AG04450 (cell line): ENCODE data around the gene PBXIP1. TPM values are rescaled to one million over a fixed set of nuclear protein-coding genes. Genes with fewer than 3 reads are reported as not detected.

ENCODE experiments used
- CTCF ChIA-PET: fragments of 300-600, 350-600 bp; formaldehyde crosslinking; extraction: SDS; loops from one replicate; lab custom pipeline; 2022; ENCODE audit warnings: antibody characterized with exemption, inconsistent platforms; lab: Charles Lee
- POLR2A ChIA-PET: fragments of 350-600 bp; formaldehyde crosslinking; extraction: SDS; loops from one replicate; lab custom pipeline; 2021; ENCODE audit warnings: antibody characterized with exemption, inconsistent platforms; lab: Yijun Ruan, JAX
- DNase-seq: peaks from one replicate; pipeline ENCODE4 v3.0.0-alpha.2; 2011; ENCODE audit warnings: low read depth, low spot score
- H3K27ac ChIP-seq: one replicate; pipeline ENCODE4 v1.5.1; 2012; ENCODE audit warnings: low read depth, low read length, control low read depth
- H3K27me3 ChIP-seq: one replicate; pipeline ENCODE4 v1.6.0; 2012; ENCODE audit warnings: low read length; ENCODE audit not compliant: control insufficient read depth, insufficient read depth
- H3K4me3 ChIP-seq: 2 replicates; pipeline ENCODE4 v1.5.1; 2011; ENCODE audit warnings: mild to moderate bottlenecking, low read depth, low read length, control low read depth
- H3K9me3 ChIP-seq: 2 replicates; pipeline ENCODE4 v1.5.1; 2012; ENCODE audit warnings: low read length; ENCODE audit not compliant: control insufficient read depth, insufficient read depth
- CTCF ChIP-seq: IDR thresholded peaks from 2 replicates; pipeline ENCODE4 v1.5.1; 2011; ENCODE audit warnings: low read depth, low read length, control low read depth, inconsistent platforms
- polyA plus RNA-seq: library from polyadenylated mRNA; depleted of rRNA; stranded (reverse); fragments of >200 nt; gene quantifications from 2 replicates; pipeline ENCODE4 v1.2.3, GENCODE V29; 2011

Gene PBXIP1
- polyA plus RNA-seq, 1 experiment, result 72.2 TPM

GRCh38 chr1:155003227-155003765 lies 47.4 kb upstream of the PBXIP1 start:
- H3K9me3 ChIP-seq, result no peaks in the 10 kb centered on the region; the same call in 1 of the 2 replicates
- peak overlapping the region; percentile 94 for H3K4me3 ChIP-seq
- ChIA-PET CTCF (interaction anchor here (0.7 kb wide), 1 partner anchor 14 kb away, joined by 3 read pairs; no protein-coding TSS in a partner anchor), POLR2A (interaction anchor here (1.3 to 1.5 kb wide), 2 partner anchors 14 to 30 kb away, joined by 4 to 11 read pairs; no protein-coding TSS in a partner anchor)
- no peak for DNase-seq
- peak overlapping the region; percentile 70 for H3K27ac ChIP-seq
- TF ChIP-seq CTCF, result no peak
- no peaks in the 10 kb centered on the region for H3K27me3 ChIP-seq

- peak within 1 kb of the TSS; percentile 84 for H3K27ac ChIP-seq
- no peak for DNase-seq
- H3K27me3 ChIP-seq, result no peaks in the 10 kb centered on the region
- no peaks in the 10 kb centered on the region; the same call in 1 of the 2 replicates for H3K9me3 ChIP-seq
- TF ChIP-seq CTCF, result no peak
- POLR2A ChIA-PET, result interaction anchor here (1.3 kb wide), 1 partner anchor 15 kb away, joined by 4 read pairs; no protein-coding TSS in a partner anchor
- H3K4me3 ChIP-seq, result peak within 1 kb of the TSS; percentile 94
- CTCF ChIA-PET, result interaction anchor here (0.6 to 1.0 kb wide), 4 partner anchors 15 to 43 kb away, joined by 3 to 7 read pairs (median 4); no protein-coding TSS in a partner anchor
These were observed 46.7 kb upstream of the PBXIP1 start, which contains the start of gene ZBTB7B for GRCh38 chr1:155002464-155003226. Gene ZBTB7B (plus strand): TSS chr1:155002802. CDS start chr1:155014661, 11,859 bp downstream.

GRCh38 chr1:155001675-155002463 lies 46.0 kb upstream of the PBXIP1 start:
- DNase-seq, result peak; percentile 97
- H3K9me3 ChIP-seq, result no peaks in the 10 kb centered on the region; the same call in 1 of the 2 replicates
- POLR2A ChIA-PET, result interaction anchor here (1.3 kb wide), 1 partner anchor 31 kb away, joined by 4 read pairs; the partner anchor contains the start of gene SHC1
- H3K4me3 ChIP-seq, result peak overlapping the region; percentile 94
- CTCF ChIA-PET, result interaction anchor here (0.6 to 1.0 kb wide), 4 partner anchors 16 to 44 kb away, joined by 3 to 7 read pairs (median 4); no protein-coding TSS in a partner anchor
- peak overlapping the region; percentile 84 for H3K27ac ChIP-seq
- no peaks in the 10 kb centered on the region for H3K27me3 ChIP-seq
- TF ChIP-seq CTCF, result peak; percentile 68

GRCh38 chr1:155001425-155001674 lies 45.5 kb upstream of the PBXIP1 start:
- POLR2A ChIA-PET, result interaction anchor here (1.3 kb wide), 1 partner anchor 31 kb away, joined by 4 read pairs; the partner anchor contains the start of gene SHC1
- no peak for DNase-seq
- H3K27ac ChIP-seq, result peak overlapping the region; percentile 84

More at GRCh38 chr1:155001425-155001674, 45.5 kb upstream of the PBXIP1 start:
- peak overlapping the region; percentile 76 for H3K4me3 ChIP-seq
- H3K9me3 ChIP-seq, result no peaks in the 10 kb centered on the region; the same call in 1 of the 2 replicates
- CTCF ChIA-PET, result interaction anchor here (0.5 to 0.6 kb wide), 2 partner anchors 15 to 20 kb away, joined by 3 read pairs; no protein-coding TSS in a partner anchor
- H3K27me3 ChIP-seq, result no peaks in the 10 kb centered on the region
- no peak for TF ChIP-seq CTCF
